22Rv1 (cell line): ENCODE results near the gene KCNIP1.
"Not testable (repeated sequence)": the region's sequence is repeated elsewhere in the genome, so short reads cannot be mapped to it uniquely, and the experiment has no call there.

Experiments used
- ZFX ChIP-seq: fragments of 450-650 bp; IDR thresholded peaks from 2 replicates; pipeline ENCODE4 v1.6.1; 2017; ENCODE audit warnings: antibody characterized with exemption, borderline replicate concordance
- TF ChIP-seq, protein P1 (sequence below): fragments of 450-650 bp; IDR thresholded peaks from 2 replicates; pipeline ENCODE4 v1.5.1; 2017; ENCODE audit warnings: mild to moderate bottlenecking

DNA sequence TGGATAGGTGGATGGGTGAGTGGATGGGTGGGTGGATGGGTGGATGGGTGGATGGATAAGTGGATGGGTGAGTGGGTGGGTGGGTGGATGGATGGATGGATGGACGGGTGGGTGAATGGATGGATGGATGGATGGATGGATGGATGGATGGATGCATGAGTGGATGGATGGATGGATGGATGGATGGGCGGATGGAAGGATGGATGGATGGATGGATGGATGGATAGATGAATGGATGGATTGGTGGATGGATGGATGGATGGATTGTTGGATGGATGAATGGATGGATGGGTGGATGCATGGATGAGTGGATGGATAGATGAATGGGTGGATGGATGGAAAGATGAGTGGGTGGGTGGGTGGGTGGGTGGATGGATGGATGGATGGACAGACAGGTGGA is 250.7 kb downstream of the KCNIP1 start:
- TF ChIP-seq, protein P1, sequence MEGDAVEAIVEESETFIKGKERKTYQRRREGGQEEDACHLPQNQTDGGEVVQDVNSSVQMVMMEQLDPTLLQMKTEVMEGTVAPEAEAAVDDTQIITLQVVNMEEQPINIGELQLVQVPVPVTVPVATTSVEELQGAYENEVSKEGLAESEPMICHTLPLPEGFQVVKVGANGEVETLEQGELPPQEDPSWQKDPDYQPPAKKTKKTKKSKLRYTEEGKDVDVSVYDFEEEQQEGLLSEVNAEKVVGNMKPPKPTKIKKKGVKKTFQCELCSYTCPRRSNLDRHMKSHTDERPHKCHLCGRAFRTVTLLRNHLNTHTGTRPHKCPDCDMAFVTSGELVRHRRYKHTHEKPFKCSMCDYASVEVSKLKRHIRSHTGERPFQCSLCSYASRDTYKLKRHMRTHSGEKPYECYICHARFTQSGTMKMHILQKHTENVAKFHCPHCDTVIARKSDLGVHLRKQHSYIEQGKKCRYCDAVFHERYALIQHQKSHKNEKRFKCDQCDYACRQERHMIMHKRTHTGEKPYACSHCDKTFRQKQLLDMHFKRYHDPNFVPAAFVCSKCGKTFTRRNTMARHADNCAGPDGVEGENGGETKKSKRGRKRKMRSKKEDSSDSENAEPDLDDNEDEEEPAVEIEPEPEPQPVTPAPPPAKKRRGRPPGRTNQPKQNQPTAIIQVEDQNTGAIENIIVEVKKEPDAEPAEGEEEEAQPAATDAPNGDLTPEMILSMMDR = not testable (repeated sequence)
- not testable (repeated sequence) for TF ChIP-seq ZFX
